K562 (cell line): ENCODE measurements around the gene PIK3C2A. TPM values are rescaled to one million over a fixed set of nuclear protein-coding genes. Genes with fewer than 3 reads are reported as not detected.

Experiments used
- ATAC-seq: fragments of 200-7000 bp; cut with Tn5 transposase; 3 replicates; pipeline ENCODE4 v1.9.1; 2020; ENCODE audit warnings: moderate library complexity
- BruUV-seq: library from RNA; stranded (reverse); fragments of 400-500 nt; replicated peaks from 2 replicates; lab custom pipeline; 2021; lab: Mats Ljungman, UMichigan
- CTCF ChIA-PET: fragments of 300-600 bp; formaldehyde crosslinking; extraction: SDS; loops from one replicate; lab custom pipeline; 2021; ENCODE audit warnings: low intra/inter-chr PET ratio; lab: Yijun Ruan, JAX
- POLR2A ChIA-PET: fragments of 300-600, 350-650 bp; sonication (Branson Sonifier 250); formaldehyde crosslinking; extraction: SDS; loops from one replicate; lab custom pipeline; 2021; ENCODE audit warnings: antibody characterized with exemption, inconsistent platforms; lab: Yijun Ruan, JAX
- DNase-seq, 4 experiments: peaks; one replicate each; pipeline versions ENCODE4 v3.0.0 to v3.0.0-alpha.2; 2011 to 2018; ENCODE audit warnings: low spot score in 3 of 4, mixed read lengths in 3 of 4; ENCODE audit errors: extremely low read depth in 1 of 4
- FAIRE-seq: peaks from 2 replicates; lab custom pipeline; 2011; peaks lifted over from hg19 to GRCh38; lab: Jason Lieb, UNC
- H2AFZ ChIP-seq: 2 replicates; pipeline ENCODE4 v1.6.0; 2011; ENCODE audit warnings: low read depth, low read length, control low read depth, inconsistent platforms
- H3K27ac ChIP-seq: fragments of 200-600 bp; 3 replicates; pipeline ENCODE4 v1.8.0; 2011; ENCODE audit warnings: low read depth, mild to moderate bottlenecking, control low read depth, inconsistent platforms, low read length, moderate library complexity, mixed read lengths; ENCODE audit errors: extremely low read depth
- H3K27me3 ChIP-seq, 2 experiments: fragments of 300-600 bp in 1 of 2; 2 replicates in 1 of 2; 3 replicates in 1 of 2; pipeline versions ENCODE4 v1.6.0 to v1.8.0; 2011; ENCODE audit warnings: inconsistent platforms in 2 of 2, low read length in 2 of 2, mild to moderate bottlenecking in 1 of 2, mixed read lengths in 1 of 2, moderate library complexity in 1 of 2; ENCODE audit not compliant: control insufficient read depth in 2 of 2, insufficient read depth in 2 of 2
- H3K36me3 ChIP-seq: fragments of 300-600 bp; 3 replicates; pipeline ENCODE4 v1.8.0; 2011; ENCODE audit warnings: mild to moderate bottlenecking, low read length, inconsistent platforms; ENCODE audit not compliant: control insufficient read depth, insufficient read depth
- H3K4me1 ChIP-seq, 2 experiments: fragments of 200-600 bp in 1 of 2; replicated peaks in 1 of 2; 2 replicates in 1 of 2; 3 replicates in 1 of 2; pipeline versions ENCODE4 v1.5.1 to v1.8.0; 2011; ENCODE audit warnings: inconsistent platforms in 2 of 2, low read length in 2 of 2, mild to moderate bottlenecking in 1 of 2, mixed read lengths in 1 of 2, moderate library complexity in 1 of 2; ENCODE audit not compliant: control insufficient read depth in 2 of 2, insufficient read depth in 2 of 2
- H3K4me2 ChIP-seq: 2 replicates; pipeline ENCODE4 v1.6.1; 2011; ENCODE audit warnings: low read length, control low read depth, inconsistent platforms, mixed read lengths; ENCODE audit not compliant: insufficient read depth
- H3K4me3 ChIP-seq: fragments of 200-600 bp; sonication (generic), shearing (Covaris generic); 2 replicates; pipeline ENCODE4 v1.5.1; 2016; ENCODE audit warnings: control low read depth, inconsistent platforms
- H3K79me2 ChIP-seq: fragments of 200-600 bp; 3 replicates; pipeline ENCODE4 v1.8.0; 2011; ENCODE audit warnings: low read length, inconsistent platforms; ENCODE audit not compliant: control insufficient read depth, insufficient read depth
- H3K9ac ChIP-seq, 2 experiments: 2 replicates each; pipeline versions ENCODE4 v1.6.0 to v1.6.1; 2011; ENCODE audit warnings: low read depth in 2 of 2, low read length in 2 of 2, control low read depth in 1 of 2, inconsistent platforms in 1 of 2, mild to moderate bottlenecking in 1 of 2, mixed read lengths in 1 of 2; ENCODE audit not compliant: insufficient read depth in 1 of 2
- H3K9me1 ChIP-seq: one replicate; pipeline ENCODE4 v1.6.0; 2011; ENCODE audit warnings: inconsistent platforms, mild to moderate bottlenecking, low read length, moderate library complexity; ENCODE audit not compliant: control insufficient read depth, insufficient read depth
- H3K9me3 ChIP-seq: replicated peaks from 2 replicates; pipeline ENCODE4 v1.5.1; 2011; ENCODE audit warnings: low read depth, low read length, inconsistent platforms; ENCODE audit not compliant: control insufficient read depth, insufficient read depth
- H4K20me1 ChIP-seq: replicated peaks from 2 replicates; pipeline ENCODE4 v1.6.1; 2011; ENCODE audit warnings: low read length, inconsistent platforms, mixed read lengths; ENCODE audit not compliant: control insufficient read depth, insufficient read depth
- BRD4 ChIP-seq: fragments of 200-600 bp; sonication (generic); IDR thresholded peaks from 2 replicates; pipeline ENCODE4 v1.6.1; 2017; ENCODE audit warnings: inconsistent platforms
- CAMTA2 ChIP-seq: fragments of 250-450 bp; sonication (Bioruptor Pico); conservative IDR thresholded peaks from 2 replicates; pipeline ENCODE4 v1.5.1; 2022
- CEBPG ChIP-seq, 3 experiments: fragments of 200-800 bp in 1 of 3; sonication (Bioruptor generic) in 1 of 3; sonication (generic) in 1 of 3; formaldehyde crosslinking in 1 of 3; IDR thresholded peaks in 2 of 3; conservative IDR thresholded peaks in 1 of 3; 2 replicates each; pipeline versions ENCODE4 v1.6.1 to v1.8.0; 2016 to 2022; ENCODE audit warnings: missing compliant biosample characterization in 2 of 3, missing genetic modification characterization in 2 of 3, mild to moderate bottlenecking in 1 of 3, missing genetic modification reagents in 1 of 3
- E2F3 ChIP-seq: fragments of 250-450 bp; sonication (Bioruptor Pico); IDR thresholded peaks from 2 replicates; pipeline ENCODE4 v1.4.0; 2020; ENCODE audit warnings: mild to moderate bottlenecking
- GABPA ChIP-seq: fragments of 200-800 bp; sonication (Bioruptor generic); conservative IDR thresholded peaks from 2 replicates; pipeline ENCODE4 v1.6.1; 2016; ENCODE audit warnings: low read depth, missing genetic modification characterization, missing compliant biosample characterization
- HMGN3 ChIP-seq: IDR thresholded peaks from 2 replicates; pipeline ENCODE4 v1.6.1; 2011; ENCODE audit warnings: borderline replicate concordance, low read depth, mild to moderate bottlenecking, mixed read lengths, low read length; ENCODE audit not compliant: insufficient read length; ENCODE audit errors: extremely low read depth
- HMGXB4 ChIP-seq: sonication (generic); formaldehyde crosslinking; IDR thresholded peaks from 2 replicates; pipeline ENCODE4 v1.8.1; 2023; ENCODE audit warnings: mild to moderate bottlenecking, missing genetic modification reagents
- IRF2 ChIP-seq: sonication (generic); formaldehyde crosslinking; IDR thresholded peaks from 2 replicates; pipeline ENCODE4 v1.8.1; 2022; ENCODE audit warnings: mild to moderate bottlenecking, missing genetic modification reagents
- MYC ChIP-seq, 2 experiments: fragments of 250-450 bp in 1 of 2; sonication (Bioruptor Pico) in 1 of 2; IDR thresholded peaks; 2 replicates each; pipeline versions ENCODE4 v1.5.1 to v1.6.1; 2012 to 2021; ENCODE audit warnings: low read depth in 2 of 2, borderline replicate concordance in 1 of 2, improper control_type of control experiment in 1 of 2, low read length in 1 of 2, mild to moderate bottlenecking in 1 of 2, moderate library complexity in 1 of 2
- PATZ1 ChIP-seq: fragments of 250-450 bp; sonication (Bioruptor Pico); IDR thresholded peaks from 2 replicates; pipeline ENCODE4 v1.5.0; 2020; ENCODE audit warnings: mild to moderate bottlenecking, borderline replicate concordance
- SRSF7 ChIP-seq: fragments of 200-400 bp; formaldehyde crosslinking; optimal IDR thresholded peaks from 2 replicates; pipeline ENCODE3; 2017; ENCODE audit warnings: mild to moderate bottlenecking, low read depth, low read length
- ZEB2 ChIP-seq: fragments of 450-650 bp; IDR thresholded peaks from 2 replicates; pipeline ENCODE4 v1.6.1; 2016
- ZNF445 ChIP-seq: fragments of 250-450 bp; sonication (Bioruptor Pico); IDR thresholded peaks from 2 replicates; pipeline ENCODE4 v1.4.0; 2020; ENCODE audit warnings: low read depth, mild to moderate bottlenecking, moderate library complexity
- ZNF512 ChIP-seq: IDR thresholded peaks from 2 replicates; pipeline ENCODE4 v1.6.1; 2016; ENCODE audit warnings: missing genetic modification characterization, missing compliant biosample characterization
- WGBS: fragments of 100-300 bp; shearing (Covaris generic); methylation state at CpG from one replicate; pipeline ENCODE4 v1.1.6; 2016; ENCODE audit warnings: low coverage, mixed read lengths; ENCODE audit not compliant: insufficient coverage; ENCODE audit errors: missing lambda C conversion rate; 5-methylcytosine and 5-hydroxymethylcytosine counted together
- in situ Hi-C: fragments of 300-500 bp; cut with MboI; formaldehyde crosslinking; loops from 4 replicates; pipeline ENCODE4 v1.15.0; 2018; ENCODE audit warnings: inconsistent platforms, mixed read lengths
- intact Hi-C: fragments of 100-400 bp; cut with micrococcal nuclease; formaldehyde crosslinking; loops from 2 replicates; pipeline ENCODE4 v1.14.2; 2022
- polyA plus RNA-seq, 8 experiments: library from polyadenylated mRNA; depleted of rRNA in 4 of 8; stranded (reverse) in 5 of 8; unstranded in 3 of 8; fragments of >200 nt; fragmentation: Nextera tagmentation in 2 of 8; fragmentation: Illumina TruSeq in 1 of 8; extraction: Ambion mirVana in 2 of 8; extraction: Trizol in 1 of 8; gene quantifications; 2 replicates each; pipeline versions ENCODE4 v1.2.1 to v1.2.3, GENCODE V29; 2011 to 2014; ENCODE audit warnings: inconsistent platforms in 1 of 8, missing spikeins in 1 of 8
- total RNA-seq, 7 experiments: library from RNA; depleted of rRNA in 6 of 7; stranded (reverse); fragments of >200 nt in 6 of 7; fragmentation: Illumina TruSeq in 2 of 7; extraction: Trizol in 2 of 7; gene quantifications; 2 replicates each; pipeline versions ENCODE4 v1.2.1 to v1.2.3, GENCODE V29; 2011 to 2021; ENCODE audit warnings: low replicate concordance in 1 of 7

The PIK3C2A gene
- total and polyA plus RNA-seq, 9 of the 15 experiments (the other 6 are each of a cell fraction or from before 2014, with no cell fraction given) = 3.1 to 25.2 (median 15.6) TPM

GRCh38 chr11:17186932-17187692 is 20.7 kb downstream of the PIK3C2A start:
- no peaks in the 10 kb centered on the region for H3K27me3 ChIP-seq
- peak; percentile 92 for ATAC-seq
- peak in 3 of 4 experiments; percentile 13 to 86 (median 79) for DNase-seq
- no peak overlapping the region for H3K4me3 ChIP-seq
- peaks cover 20% of the 10 kb centered on the region for H4K20me1 ChIP-seq
- peaks cover under 1% of the 10 kb centered on the region; the same call in 1 of the 3 replicates for H3K36me3 ChIP-seq
- ChIA-PET CTCF (no interaction called here), POLR2A (interaction anchor here (1.2 kb wide), 1 partner anchor 15 kb away, joined by 5 read pairs; no protein-coding TSS in a partner anchor)
- peaks cover 18% of the 10 kb centered on the region; the same call in 1 of the 3 replicates for H3K79me2 ChIP-seq
- peaks cover 10 to 19% of the 10 kb centered on the region in 2 experiments for H3K4me1 ChIP-seq
- no TSS peak for BruUV-seq
- H3K27ac ChIP-seq = no peak overlapping the region
- peak; percentile 86 for FAIRE-seq
- no peaks in the 10 kb centered on the region for H3K9me1 ChIP-seq
- 0% methylated on average over 3 of the region's 3 CpGs for WGBS
- H3K9me3 ChIP-seq = no peaks in the 10 kb centered on the region
- no peak overlapping the region for H3K9ac ChIP-seq
- in situ Hi-C loops (no loop called here), intact Hi-C loops (loop anchor here (2.0 kb wide), 1 partner anchor 108 kb away; no protein-coding TSS in a partner anchor)
- H3K4me2 ChIP-seq = no peak overlapping the region
- no peak overlapping the region for H2AFZ ChIP-seq
- TF ChIP-seq ZNF512 (tag) = peak; percentile 47; the same call in 1 of the 2 replicates
- TF ChIP-seq MYC (IDR thresholded peaks at IDR 0.05; ENCODE audit: low read depth, low read length) = peak; percentile 56
- no peak for TF ChIP-seq MYC (CRISPR knock-in tag; IDR thresholded peaks at IDR 0.05; ENCODE audit: borderline replicate concordance, low read depth)
- no peak for TF ChIP-seq HMGXB4 (CRISPR knock-in tag)
- TF ChIP-seq ZNF445 (CRISPR knock-in tag) = no peak
- no peak for TF ChIP-seq E2F3 (CRISPR knock-in tag)
- no peak for TF ChIP-seq BRD4
- TF ChIP-seq PATZ1 = no peak
- no peak for TF ChIP-seq IRF2
- no peak for TF ChIP-seq CAMTA2 (CRISPR knock-in tag)
- TF ChIP-seq CEBPG (CRISPR knock-in tag; IDR thresholded peaks at IDR 0.05) = no peak
- no peak; a peak in 1 of 4 replicates for TF ChIP-seq CEBPG (tag; conservative IDR thresholded peaks at IDR 0.05 in 1 of 2, IDR thresholded peaks at IDR 0.05 in 1 of 2)
- TF ChIP-seq ZEB2 = peak; percentile 73; the same call in 1 of the 2 replicates
- TF ChIP-seq HMGN3 = no peak
- TF ChIP-seq SRSF7 = no peak
- TF ChIP-seq GABPA = no peak; the same call in 1 of the 2 replicates
